ENCODE results near the gene ZNF324. TPM values are rescaled to one million over a fixed set of nuclear protein-coding genes. Genes with fewer than 3 reads are reported as not detected.

ZNF324 gene
- total and polyA plus RNA-seq, 12 donors, result 2.6 to 6.1 (median 4.8) TPM

DNA sequence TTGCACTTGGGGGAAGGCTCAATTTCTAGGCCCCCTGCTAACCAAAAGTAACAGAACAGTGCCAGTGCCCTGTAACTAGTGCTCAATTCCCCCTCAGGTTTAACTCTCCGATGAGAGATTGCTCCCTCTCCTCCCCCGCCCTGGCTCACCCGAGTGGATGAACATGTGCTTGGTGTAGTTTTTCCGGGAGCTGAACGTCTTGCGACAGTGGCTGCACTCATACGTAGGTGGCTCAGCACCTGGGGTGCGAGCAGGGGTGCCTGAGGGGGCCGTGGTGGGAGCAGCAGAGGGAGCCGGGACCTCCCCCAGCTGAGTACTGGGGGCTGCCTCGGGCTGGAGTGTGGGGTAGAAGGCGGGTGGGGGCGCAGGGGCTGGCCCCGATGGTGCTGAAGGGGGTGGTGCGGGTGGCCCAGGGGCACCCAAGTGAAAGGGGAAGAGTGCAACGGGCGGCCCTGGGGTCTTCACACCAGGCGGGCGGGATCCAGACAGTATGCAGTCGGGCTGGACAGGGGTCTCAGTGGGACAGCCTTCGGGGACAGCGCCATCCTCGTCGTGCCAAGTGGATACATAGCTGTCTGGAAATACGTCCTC is 49.5 kb downstream of the ZNF324 start:
- H3K4me1 ChIP-seq, result peaks cover 11 to 64% (median 46%) of the 10 kb centered on the region in 9 donors
- no peaks in the 10 kb centered on the region for H3K9me3 ChIP-seq
- H3K36me3 ChIP-seq, result peaks cover 0 to 32% (median 16%) of the 10 kb centered on the region in 9 donors
- TF ChIP-seq, protein P1, sequence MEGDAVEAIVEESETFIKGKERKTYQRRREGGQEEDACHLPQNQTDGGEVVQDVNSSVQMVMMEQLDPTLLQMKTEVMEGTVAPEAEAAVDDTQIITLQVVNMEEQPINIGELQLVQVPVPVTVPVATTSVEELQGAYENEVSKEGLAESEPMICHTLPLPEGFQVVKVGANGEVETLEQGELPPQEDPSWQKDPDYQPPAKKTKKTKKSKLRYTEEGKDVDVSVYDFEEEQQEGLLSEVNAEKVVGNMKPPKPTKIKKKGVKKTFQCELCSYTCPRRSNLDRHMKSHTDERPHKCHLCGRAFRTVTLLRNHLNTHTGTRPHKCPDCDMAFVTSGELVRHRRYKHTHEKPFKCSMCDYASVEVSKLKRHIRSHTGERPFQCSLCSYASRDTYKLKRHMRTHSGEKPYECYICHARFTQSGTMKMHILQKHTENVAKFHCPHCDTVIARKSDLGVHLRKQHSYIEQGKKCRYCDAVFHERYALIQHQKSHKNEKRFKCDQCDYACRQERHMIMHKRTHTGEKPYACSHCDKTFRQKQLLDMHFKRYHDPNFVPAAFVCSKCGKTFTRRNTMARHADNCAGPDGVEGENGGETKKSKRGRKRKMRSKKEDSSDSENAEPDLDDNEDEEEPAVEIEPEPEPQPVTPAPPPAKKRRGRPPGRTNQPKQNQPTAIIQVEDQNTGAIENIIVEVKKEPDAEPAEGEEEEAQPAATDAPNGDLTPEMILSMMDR (IDR thresholded peaks at IDR 0.05), result no peak
- H3K27me3 ChIP-seq, result no peaks in the 10 kb centered on the region
- ATAC-seq, result no peak
- WGBS, 2 donors, result 87 to 88% methylated on average over 25 of the region's 25 CpGs
- intact Hi-C loops (cut with DNase I), result no loop called here
- no peak overlapping the region for H3K27ac ChIP-seq
- H3K4me3 ChIP-seq, result no peak overlapping the region
- DNase-seq, result no peak

DNA sequence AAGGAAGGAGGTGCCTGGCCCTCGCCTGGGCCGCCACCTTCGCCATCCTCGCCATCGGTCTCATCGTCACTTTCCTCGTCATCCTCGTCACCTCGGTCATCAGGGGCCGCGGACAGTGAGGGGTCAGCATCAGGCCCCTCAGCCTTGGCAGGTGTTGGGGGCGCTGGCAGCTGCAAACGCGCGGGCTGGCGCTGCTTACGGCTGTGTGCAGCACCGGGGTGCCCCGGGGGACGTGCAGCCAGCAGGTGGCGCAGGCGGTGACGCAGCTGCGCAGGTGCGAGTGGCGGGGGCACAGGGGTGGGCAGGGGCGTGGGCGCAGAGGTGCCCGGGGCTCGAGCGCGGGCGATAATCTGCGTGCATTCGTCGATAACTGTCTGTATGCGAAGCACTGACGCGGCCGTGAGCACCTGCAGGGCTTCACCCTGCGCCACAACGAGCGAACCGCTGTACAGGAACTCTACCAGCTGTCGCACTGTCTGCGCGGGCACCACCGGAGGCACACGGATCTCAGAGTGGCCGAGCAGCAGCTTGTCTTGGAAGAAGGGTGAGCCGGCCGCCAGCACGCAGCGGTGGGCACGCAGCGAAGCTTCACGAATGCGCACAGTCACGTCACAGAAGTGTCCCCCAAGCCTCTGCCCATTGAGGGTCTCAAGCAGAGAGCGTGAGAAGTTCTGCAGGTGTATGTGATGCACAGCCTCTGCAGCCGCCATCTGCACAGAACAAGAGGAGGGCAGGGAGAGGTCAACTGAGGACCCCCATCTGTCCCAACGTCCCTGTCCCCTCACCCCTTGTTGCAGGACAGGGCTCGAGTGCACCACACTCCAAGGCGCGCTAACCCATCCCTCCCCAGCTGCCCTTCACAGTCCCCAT is 50.3 kb downstream of the ZNF324 start:
- DNase-seq, result no peak

DNA sequence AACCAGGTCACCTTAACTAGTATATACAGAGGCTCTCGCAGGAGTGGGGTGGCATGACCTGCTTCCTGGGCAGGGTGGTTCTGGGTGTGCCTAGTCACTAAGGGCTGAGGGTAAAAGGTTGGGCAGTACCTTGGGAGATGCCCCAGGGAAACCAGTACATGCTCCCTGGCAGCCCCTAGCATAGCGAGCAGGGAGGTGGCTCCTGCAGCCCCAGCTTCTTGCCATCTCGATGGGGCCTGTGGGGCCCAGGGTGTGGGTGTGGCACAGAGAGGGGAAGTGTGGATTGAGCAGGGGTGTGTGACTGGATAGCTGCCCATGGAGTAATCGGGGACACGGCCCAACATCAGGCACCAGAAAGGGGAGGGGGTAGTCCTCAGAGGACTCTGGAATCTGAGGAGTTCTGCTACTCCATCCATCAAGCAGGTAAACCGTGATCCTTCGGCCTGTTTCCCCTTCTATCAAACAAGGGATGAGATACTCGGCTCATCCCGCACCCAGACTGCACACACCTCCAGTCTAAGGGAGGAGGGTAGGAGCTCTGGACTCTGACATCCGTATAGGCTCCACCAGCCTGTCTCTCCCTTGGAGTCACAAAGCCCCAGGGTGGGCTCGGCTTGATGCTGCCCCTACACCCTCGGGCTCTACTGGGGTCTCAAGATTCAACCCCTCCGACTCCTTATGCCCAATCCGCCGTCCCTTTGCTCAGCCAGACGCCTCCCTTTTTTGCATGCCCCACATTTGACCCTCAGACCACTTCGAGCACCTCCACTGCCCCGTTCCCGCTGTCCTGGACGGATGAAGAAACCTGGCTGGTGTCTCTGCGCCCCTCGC is 51.6 kb downstream of the ZNF324 start:
- Histone ChIP-seq H3K9me3 (no peaks in the 10 kb centered on the region), H3K4me1 (peaks cover 11 to 65% (median 46%) of the 10 kb centered on the region in 9 donors), H3K4me3 (peak overlapping the region; percentile 56 to 98 (median 82))

More for the DNA sequence above, 50.3 kb downstream of the ZNF324 start:
- Histone ChIP-seq H3K27ac (no peak overlapping the region), H3K27me3 (no peaks in the 10 kb centered on the region), H3K36me3 (peaks cover 0 to 32% (median 16%) of the 10 kb centered on the region in 9 donors), H3K9me3 (no peaks in the 10 kb centered on the region), H3K4me1 (peaks cover 11 to 66% (median 46%) of the 10 kb centered on the region in 9 donors), H3K4me3 (no peak overlapping the region)
- 90 to 93% methylated on average over 65 of the region's 65 CpGs for WGBS, 2 donors
- ATAC-seq, result no peak
- TF ChIP-seq, protein P1 (IDR thresholded peaks at IDR 0.05), result no peak
- intact Hi-C loops (cut with DNase I), result no loop called here

More for the DNA sequence above, 51.6 kb downstream of the ZNF324 start:
- ATAC-seq (no peak), DNase-seq (no peak)
- intact Hi-C loops (cut with DNase I), result loop anchor here in 3 of 10 donors (1.0 to 2.0 kb wide), 4 partner anchors 19 to 57 kb away; partner anchors contain the start of gene TRIM28 (in 1 of the 3)
- H3K27ac ChIP-seq, result peak overlapping the region; percentile 71 to 98 (median 94)
- TF ChIP-seq, protein P1 (IDR thresholded peaks at IDR 0.05), result peak in 1 of 9 donors; percentile 73
- WGBS, 2 donors, result 13 to 17% methylated on average over 22 of the region's 22 CpGs
- H3K36me3 ChIP-seq, result peaks cover 0 to 27% (median 16%) of the 10 kb centered on the region in 9 donors
- no peaks in the 10 kb centered on the region for H3K27me3 ChIP-seq
